Suprapubic skin (tissue), 3 donors: Measurements from ENCODE around the gene MVK.

ENCODE experiments used
- EP300 ChIP-seq: sonication (generic); formaldehyde crosslinking; IDR thresholded peaks from one replicate; pipeline ENCODE4 v1.6.1; 2017; ENCODE audit warnings: antibody characterized with exemption
- POLR2A ChIP-seq, 2 donors: fragments of 450-650 bp; IDR thresholded peaks; one replicate each; pipeline ENCODE4 v1.6.1; 2017; ENCODE audit warnings: antibody characterized with exemption in 2 of 2, mild to moderate bottlenecking in 2 of 2, moderate library complexity in 2 of 2
- TF ChIP-seq, protein P1 (sequence below), 2 donors: fragments of 200-600 bp in 1 of 2; fragments of 450-650 bp in 1 of 2; sonication (generic) in 1 of 2; IDR thresholded peaks; one replicate each; pipeline ENCODE4 v1.5.1; 2016 to 2019; ENCODE audit warnings: antibody characterized with exemption in 2 of 2, mild to moderate bottlenecking in 1 of 2, moderate library complexity in 1 of 2

DNA sequence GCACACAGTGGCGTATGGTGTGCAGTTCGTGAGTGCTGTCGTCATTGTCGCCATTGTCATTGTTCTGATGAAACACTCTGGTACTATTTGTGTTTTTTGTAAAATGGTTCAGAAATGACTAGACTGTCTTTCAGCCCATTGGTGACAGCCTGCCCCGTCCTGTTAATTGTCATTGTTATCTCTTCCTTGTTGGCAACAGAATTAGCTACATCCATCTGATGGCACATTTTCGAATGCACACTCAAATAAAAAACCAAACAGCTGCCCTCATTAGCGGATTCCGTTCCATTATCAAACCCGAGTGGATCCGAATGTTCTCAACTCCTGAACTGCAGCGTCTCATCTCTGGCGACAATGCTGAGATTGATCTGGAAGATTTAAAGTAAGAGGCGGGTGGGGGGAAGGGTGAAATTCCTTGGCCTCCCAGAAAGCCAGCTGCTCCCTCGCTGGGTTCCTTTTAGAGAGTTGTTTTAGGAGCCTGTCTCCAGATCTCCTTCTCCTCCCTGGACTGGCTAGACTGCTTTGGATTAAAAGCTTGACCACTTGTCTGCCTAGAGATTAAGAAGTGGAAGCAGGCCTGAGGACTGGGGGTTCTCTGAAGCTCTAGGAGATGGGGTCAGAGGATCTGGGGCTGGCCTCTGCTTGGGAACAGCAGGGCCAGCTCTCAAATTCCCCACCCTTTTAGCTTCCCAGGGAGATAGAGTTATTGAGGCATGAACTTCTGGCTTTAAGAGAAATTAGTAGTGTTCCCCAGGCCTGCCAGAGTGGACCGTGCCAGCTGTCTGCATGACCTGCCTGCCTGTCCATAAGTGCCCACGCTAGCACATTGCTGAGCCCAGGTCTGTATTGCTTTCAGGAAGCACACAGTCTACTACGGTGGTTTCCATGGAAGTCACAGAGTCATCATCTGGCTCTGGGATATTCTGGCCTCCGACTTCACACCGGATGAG is 43.6 kb upstream of the MVK start:
- TF ChIP-seq EP300 (no peak), POLR2A (IDR thresholded peaks at IDR 0.05) (no peak)
- TF ChIP-seq, protein P1, sequence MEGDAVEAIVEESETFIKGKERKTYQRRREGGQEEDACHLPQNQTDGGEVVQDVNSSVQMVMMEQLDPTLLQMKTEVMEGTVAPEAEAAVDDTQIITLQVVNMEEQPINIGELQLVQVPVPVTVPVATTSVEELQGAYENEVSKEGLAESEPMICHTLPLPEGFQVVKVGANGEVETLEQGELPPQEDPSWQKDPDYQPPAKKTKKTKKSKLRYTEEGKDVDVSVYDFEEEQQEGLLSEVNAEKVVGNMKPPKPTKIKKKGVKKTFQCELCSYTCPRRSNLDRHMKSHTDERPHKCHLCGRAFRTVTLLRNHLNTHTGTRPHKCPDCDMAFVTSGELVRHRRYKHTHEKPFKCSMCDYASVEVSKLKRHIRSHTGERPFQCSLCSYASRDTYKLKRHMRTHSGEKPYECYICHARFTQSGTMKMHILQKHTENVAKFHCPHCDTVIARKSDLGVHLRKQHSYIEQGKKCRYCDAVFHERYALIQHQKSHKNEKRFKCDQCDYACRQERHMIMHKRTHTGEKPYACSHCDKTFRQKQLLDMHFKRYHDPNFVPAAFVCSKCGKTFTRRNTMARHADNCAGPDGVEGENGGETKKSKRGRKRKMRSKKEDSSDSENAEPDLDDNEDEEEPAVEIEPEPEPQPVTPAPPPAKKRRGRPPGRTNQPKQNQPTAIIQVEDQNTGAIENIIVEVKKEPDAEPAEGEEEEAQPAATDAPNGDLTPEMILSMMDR (IDR thresholded peaks at IDR 0.05), result no peak
